ENCODE measurements around the gene HYAL4. TPM values are rescaled to one million over a fixed set of nuclear protein-coding genes. Genes with fewer than 3 reads are reported as not detected.

Gene HYAL4
- total RNA-seq, 1 donor from 2014 or later = 0.49 TPM

- Histone ChIP-seq H3K4me1 (no peaks in the 10 kb centered on the region), H3K27ac (no peak overlapping the region), H3K9me3 (no peaks in the 10 kb centered on the region), H3K4me3 (no peak overlapping the region), H3K27me3 (no peaks in the 10 kb centered on the region), H3K36me3 (no peaks in the 10 kb centered on the region)
- DNase-seq (ENCODE audit: extremely low spot score in 2 of 2) = no peak
- TF ChIP-seq CTCF (IDR thresholded peaks at IDR 0.05) = peak; percentile 63 to 77 (median 64)
- no peak for TF ChIP-seq POLR2A (IDR thresholded peaks at IDR 0.05)
- intact Hi-C loops (cut with DNase I) = loop anchor here (5.0 kb wide), 1 partner anchor 168 kb away; no protein-coding TSS in a partner anchor
These were observed 20.6 kb downstream of the HYAL4 start for GRCh38 chr7:123865517-123866117.

- Histone ChIP-seq H3K27me3 (no peaks in the 10 kb centered on the region), H3K27ac (no peak overlapping the region), H3K9me3 (no peaks in the 10 kb centered on the region), H3K4me3 (no peak overlapping the region), H3K36me3 (no peaks in the 10 kb centered on the region), H3K4me1 (no peaks in the 10 kb centered on the region)
- no peak for DNase-seq (ENCODE audit: extremely low spot score in 2 of 2)
- intact Hi-C loops (cut with DNase I) = loop anchor here (5.0 kb wide), 1 partner anchor 170 kb away; no protein-coding TSS in a partner anchor
- TF ChIP-seq POLR2A (IDR thresholded peaks at IDR 0.05) (no peak), CTCF (IDR thresholded peaks at IDR 0.05) (no peak), POLR2AphosphoS5 (IDR thresholded peaks at IDR 0.05; ENCODE audit: insufficient read depth in 1 of 2, low read depth in 1 of 2) (no peak)
These were observed 22.3 kb downstream of the HYAL4 start for GRCh38 chr7:123867225-123867624.

- intact Hi-C loops (cut with DNase I) = no loop called here
- H3K36me3 ChIP-seq = no peaks in the 10 kb centered on the region
- DNase-seq (ENCODE audit: extremely low spot score in 2 of 2) = no peak
- H3K27ac ChIP-seq = no peak overlapping the region
- H3K4me1 ChIP-seq = no peaks in the 10 kb centered on the region
- TF ChIP-seq CTCF (IDR thresholded peaks at IDR 0.05) (peak in 1 of 3 experiments; percentile 19), POLR2AphosphoS5 (IDR thresholded peaks at IDR 0.05; ENCODE audit: insufficient read depth in 1 of 2, low read depth in 1 of 2) (no peak)
- H3K4me3 ChIP-seq = no peak overlapping the region
- H3K27me3 ChIP-seq = no peaks in the 10 kb centered on the region
- no peaks in the 10 kb centered on the region for H3K9me3 ChIP-seq
These were observed 27.3 kb downstream of the HYAL4 start for GRCh38 chr7:123871998-123872867.

GRCh38 chr7:123872908-123873307 lies 27.9 kb downstream of the HYAL4 start:
- intact Hi-C loops (cut with DNase I) = no loop called here
- H3K27me3 ChIP-seq = no peaks in the 10 kb centered on the region

GRCh38 chr7:123876557-123877256 lies 31.7 kb downstream of the HYAL4 start:
- intact Hi-C loops (cut with DNase I) = no loop called here
- Histone ChIP-seq H3K36me3 (no peaks in the 10 kb centered on the region), H3K4me1 (no peaks in the 10 kb centered on the region), H3K9me3 (no peaks in the 10 kb centered on the region), H3K27ac (no peak overlapping the region), H3K27me3 (no peaks in the 10 kb centered on the region), H3K4me3 (no peak overlapping the region)
- TF ChIP-seq POLR2AphosphoS5 (IDR thresholded peaks at IDR 0.05; ENCODE audit: insufficient read depth in 1 of 2, low read depth in 1 of 2) = no peak
- no peak for TF ChIP-seq CTCF (IDR thresholded peaks at IDR 0.05)
- no peak for TF ChIP-seq POLR2A (IDR thresholded peaks at IDR 0.05)
- no peak for DNase-seq (ENCODE audit: extremely low spot score in 2 of 2)

More at GRCh38 chr7:123872908-123873307, 27.9 kb downstream of the HYAL4 start:
- no peaks in the 10 kb centered on the region for H3K4me1 ChIP-seq
- H3K9me3 ChIP-seq = no peaks in the 10 kb centered on the region
- H3K36me3 ChIP-seq = no peaks in the 10 kb centered on the region
- no peak overlapping the region for H3K4me3 ChIP-seq
- TF ChIP-seq POLR2AphosphoS5 (IDR thresholded peaks at IDR 0.05; ENCODE audit: insufficient read depth in 1 of 2, low read depth in 1 of 2) (no peak), POLR2A (IDR thresholded peaks at IDR 0.05) (no peak)
- no peak overlapping the region for H3K27ac ChIP-seq
- DNase-seq (ENCODE audit: extremely low spot score in 2 of 2) = no peak

Measured in vagina (tissue), 2 donors.